Retinal pigment epithelial cell (primary cell): ENCODE results near the gene GPD1.

Source experiments
- DNase-seq: peaks from one replicate; pipeline ENCODE4 v3.0.0-alpha.2; 2010; ENCODE audit warnings: low read depth
- H3K4me3 ChIP-seq: 2 replicates; pipeline ENCODE4 v1.5.1; 2011; ENCODE audit warnings: mild to moderate bottlenecking, low read length, control low read depth, moderate library complexity
- TF ChIP-seq, protein P1 (sequence below): conservative IDR thresholded peaks from 2 replicates; pipeline ENCODE4 v1.5.1; 2011; ENCODE audit warnings: low read depth, low read length, control low read depth, inconsistent platforms

The GPD1 gene

DNA sequence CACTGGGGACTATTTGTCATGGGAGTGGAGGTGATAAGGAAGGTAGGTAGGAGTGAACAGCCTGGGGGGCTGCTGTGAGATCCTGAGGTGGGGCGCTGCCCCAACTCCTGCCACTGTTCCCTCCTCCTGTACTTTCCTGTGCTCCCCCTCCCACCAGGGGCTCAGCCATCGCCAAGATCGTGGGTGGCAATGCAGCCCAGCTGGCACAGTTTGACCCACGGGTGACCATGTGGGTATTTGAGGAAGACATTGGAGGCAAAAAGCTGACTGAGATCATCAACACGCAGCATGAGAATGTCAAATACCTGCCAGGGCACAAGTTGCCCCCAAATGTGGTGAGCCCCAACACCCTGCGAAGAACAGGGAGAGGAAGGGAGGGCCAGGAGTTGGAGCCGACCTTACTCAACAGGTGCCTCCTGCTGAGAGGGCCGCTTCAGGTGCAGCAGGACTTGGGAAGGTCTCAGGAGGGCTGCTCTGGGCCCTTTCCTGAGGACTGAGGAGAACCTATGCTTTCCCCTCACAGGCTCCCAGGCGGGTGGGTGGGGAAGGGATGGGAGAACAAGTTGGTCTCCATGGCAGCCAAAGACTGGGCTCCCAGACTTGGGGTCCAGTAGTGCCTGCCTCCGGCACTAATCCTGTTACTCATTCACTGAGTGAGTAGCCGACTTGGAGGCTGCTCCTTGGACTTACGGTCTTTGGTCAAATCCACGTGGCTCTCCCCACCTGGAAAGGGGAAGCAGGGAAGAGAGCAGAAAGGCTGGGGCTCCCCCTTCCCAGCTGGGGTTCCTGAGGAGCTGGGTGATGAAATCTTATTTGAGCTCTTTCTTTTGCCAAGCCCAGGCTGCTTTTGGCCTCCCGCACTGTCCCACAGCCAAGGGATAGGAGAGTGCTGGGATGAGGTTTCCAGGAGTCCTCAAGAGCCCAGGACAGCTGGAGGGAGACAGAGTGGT lies 884 bp downstream of the GPD1 start:
- DNase-seq = peak; percentile 82
- TF ChIP-seq, protein P1, sequence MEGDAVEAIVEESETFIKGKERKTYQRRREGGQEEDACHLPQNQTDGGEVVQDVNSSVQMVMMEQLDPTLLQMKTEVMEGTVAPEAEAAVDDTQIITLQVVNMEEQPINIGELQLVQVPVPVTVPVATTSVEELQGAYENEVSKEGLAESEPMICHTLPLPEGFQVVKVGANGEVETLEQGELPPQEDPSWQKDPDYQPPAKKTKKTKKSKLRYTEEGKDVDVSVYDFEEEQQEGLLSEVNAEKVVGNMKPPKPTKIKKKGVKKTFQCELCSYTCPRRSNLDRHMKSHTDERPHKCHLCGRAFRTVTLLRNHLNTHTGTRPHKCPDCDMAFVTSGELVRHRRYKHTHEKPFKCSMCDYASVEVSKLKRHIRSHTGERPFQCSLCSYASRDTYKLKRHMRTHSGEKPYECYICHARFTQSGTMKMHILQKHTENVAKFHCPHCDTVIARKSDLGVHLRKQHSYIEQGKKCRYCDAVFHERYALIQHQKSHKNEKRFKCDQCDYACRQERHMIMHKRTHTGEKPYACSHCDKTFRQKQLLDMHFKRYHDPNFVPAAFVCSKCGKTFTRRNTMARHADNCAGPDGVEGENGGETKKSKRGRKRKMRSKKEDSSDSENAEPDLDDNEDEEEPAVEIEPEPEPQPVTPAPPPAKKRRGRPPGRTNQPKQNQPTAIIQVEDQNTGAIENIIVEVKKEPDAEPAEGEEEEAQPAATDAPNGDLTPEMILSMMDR = no peak
- no peak overlapping the region for H3K4me3 ChIP-seq

GRCh38 chr12:50105913-50106450 lies 2.2 kb downstream of the GPD1 start:
- TF ChIP-seq, protein P1 = no peak
- DNase-seq = no peak
- no peak overlapping the region for H3K4me3 ChIP-seq

DNA sequence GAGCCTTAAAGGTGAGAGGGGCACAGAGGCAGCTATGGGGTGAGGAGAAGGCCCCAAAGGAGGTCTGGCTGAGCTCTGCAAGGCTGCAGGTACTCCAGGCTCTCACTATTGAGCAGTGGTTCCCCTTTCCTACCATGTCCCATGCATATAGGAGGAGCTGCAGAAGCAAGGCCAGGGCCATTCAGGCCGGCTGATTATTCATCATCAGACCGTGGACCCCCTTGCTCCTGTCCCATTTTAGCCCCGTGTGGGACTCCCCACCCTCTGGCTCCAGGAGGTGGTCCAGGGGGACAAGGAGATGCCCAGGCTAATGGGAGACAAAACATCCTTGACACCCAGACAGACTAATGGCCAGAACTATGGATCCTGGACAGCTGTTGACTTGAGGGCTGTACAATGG lies 3.1 kb downstream of the GPD1 start:
- no peak for DNase-seq
- TF ChIP-seq, protein P1 = no peak
- no peak overlapping the region for H3K4me3 ChIP-seq

DNA sequence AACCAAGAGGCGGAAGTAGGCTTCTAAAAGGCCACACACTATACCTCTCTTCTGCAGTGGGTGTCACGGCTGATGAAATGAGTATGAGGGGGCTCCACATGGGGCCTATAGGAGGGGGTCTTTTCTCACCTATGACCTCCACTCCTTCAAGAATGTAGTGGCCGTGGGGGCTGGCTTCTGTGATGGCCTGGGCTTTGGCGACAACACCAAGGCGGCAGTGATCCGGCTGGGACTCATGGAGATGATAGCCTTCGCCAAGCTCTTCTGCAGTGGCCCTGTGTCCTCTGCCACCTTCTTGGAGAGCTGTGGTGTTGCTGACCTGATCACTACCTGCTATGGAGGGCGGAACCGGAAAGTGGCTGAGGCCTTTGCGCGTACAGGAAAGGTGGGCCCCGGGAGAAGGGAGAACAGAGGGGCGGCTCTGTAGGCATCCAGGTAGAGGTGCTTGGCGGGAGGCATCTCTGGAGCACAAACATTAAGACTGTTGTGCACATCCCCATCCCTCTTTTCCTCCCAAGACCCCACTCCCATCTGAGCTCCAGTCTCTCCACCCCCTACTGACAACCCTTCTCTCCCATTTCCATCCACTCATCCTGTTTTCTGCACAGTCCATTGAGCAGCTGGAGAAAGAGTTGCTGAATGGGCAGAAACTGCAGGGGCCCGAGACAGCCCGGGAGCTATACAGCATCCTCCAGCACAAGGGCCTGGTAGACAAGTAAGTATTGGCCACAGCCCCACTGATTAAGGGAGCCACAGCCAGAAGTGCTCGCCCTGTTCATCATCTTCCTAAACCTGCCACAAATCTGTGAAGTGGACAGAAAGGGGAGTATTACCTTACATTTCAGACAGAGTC lies 3.8 kb downstream of the GPD1 start:
- H3K4me3 ChIP-seq = no peak overlapping the region
- TF ChIP-seq, protein P1 = no peak
- no peak for DNase-seq

- TF ChIP-seq, protein P1 = no peak
- no peak overlapping the region for H3K4me3 ChIP-seq
- no peak for DNase-seq
These were observed 5.5 kb downstream of the GPD1 start for GRCh38 chr12:50109319-50109718.

GRCh38 chr12:50110127-50110761 lies 6.4 kb downstream of the GPD1 start:
- TF ChIP-seq, protein P1 = no peak
- no peak overlapping the region for H3K4me3 ChIP-seq
- no peak for DNase-seq
